GM19397 (cell line): Measurements from ENCODE around the gene LGR6.

Source experiments
- ATAC-seq: cut with Tn5 transposase; IDR thresholded peaks from one replicate; pipeline ENCODE4 v1.9.1; 2021; ENCODE audit warnings: mild to moderate bottlenecking, moderate library complexity; ENCODE audit not compliant: unreplicated experiment

Gene LGR6

GRCh38 chr1:202283991-202284390 lies 90.4 kb downstream of the LGR6 start:
- ATAC-seq: no peak

GRCh38 chr1:202285908-202286307 lies 92.3 kb downstream of the LGR6 start:
- no peak for ATAC-seq

GRCh38 chr1:202286622-202287097 lies 93.1 kb downstream of the LGR6 start:
- no peak for ATAC-seq

GRCh38 chr1:202287196-202287595 lies 93.6 kb downstream of the LGR6 start:
- ATAC-seq: no peak

GRCh38 chr1:202288177-202288576 lies 94.6 kb downstream of the LGR6 start:
- no peak for ATAC-seq

- no peak for ATAC-seq
Measured at GRCh38 chr1:202289009-202289408, 95.4 kb downstream of the LGR6 start.

- no peak for ATAC-seq
Measured at GRCh38 chr1:202291001-202291400, 97.4 kb downstream of the LGR6 start.

GRCh38 chr1:202291961-202292712 lies 98.5 kb downstream of the LGR6 start:
- no peak for ATAC-seq

- ATAC-seq: no peak
Measured at GRCh38 chr1:202292773-202293172, 99.2 kb downstream of the LGR6 start.

GRCh38 chr1:202293569-202293968 lies 100.0 kb downstream of the LGR6 start:
- no peak for ATAC-seq

- no peak for ATAC-seq
Measured at GRCh38 chr1:202302166-202302565, 108.6 kb downstream of the LGR6 start.

GRCh38 chr1:202304375-202304774 lies 110.8 kb downstream of the LGR6 start:
- ATAC-seq: no peak

- no peak for ATAC-seq
Measured at GRCh38 chr1:202305168-202305567, 111.6 kb downstream of the LGR6 start.

- no peak for ATAC-seq
Measured at GRCh38 chr1:202306535-202307345, 113.1 kb downstream of the LGR6 start.

GRCh38 chr1:202310071-202310725 lies 116.6 kb downstream of the LGR6 start:
- no peak for ATAC-seq

GRCh38 chr1:202310746-202311145 lies 117.1 kb downstream of the LGR6 start:
- no peak for ATAC-seq

GRCh38 chr1:202311875-202312635 lies 118.5 kb downstream of the LGR6 start:
- no peak for ATAC-seq

- no peak for ATAC-seq
Measured at GRCh38 chr1:202315576-202316168, 122.1 kb downstream of the LGR6 start.

GRCh38 chr1:202316186-202316585 lies 122.6 kb downstream of the LGR6 start:
- no peak for ATAC-seq
